Measurements from ENCODE around the gene ADGRB2. TPM values are rescaled to one million over a fixed set of nuclear protein-coding genes. Genes with fewer than 3 reads are reported as not detected.
A peak's percentile ranks its signal among the peaks of the same experiment; 100 is the strongest.

Gene ADGRB2
- total and polyA plus RNA-seq, 2 of the 4 experiments (the other 2 are of a cell fraction), result 2.2 to 11.9 TPM

- H3K9ac ChIP-seq (ENCODE audit: low read depth, low read length), result peak overlapping the region; percentile 8; the same call in 1 of the 2 replicates
- no peaks in the 10 kb centered on the region for H4K20me1 ChIP-seq (ENCODE audit: insufficient read depth, low read length)
- peak overlapping the region; percentile 99 for H2BK15ac ChIP-seq (ENCODE audit: low read depth, low read length)
- peak overlapping the region; percentile 95 for H3K18ac ChIP-seq (ENCODE audit: low read depth, low read length)
- no peaks in the 10 kb centered on the region for H3K9me3 ChIP-seq (ENCODE audit: control insufficient read depth, insufficient read depth, low read length)
- peak overlapping the region; percentile 99 for H3K23ac ChIP-seq (ENCODE audit: low read depth, low read length)
- BruUV-seq (replicated peaks), result no TSS peak
- WGBS, 2 experiments (ENCODE audit: extremely low coverage in 2 of 2, insufficient read length in 1 of 2), result no CpG with 5 or more reads among the region's 6 CpGs
- peak overlapping the region; percentile 99 for H2BK20ac ChIP-seq (ENCODE audit: low read depth, low read length)
- H3K4me3 ChIP-seq (ENCODE audit: insufficient read depth, low read depth, low read length), result no peak overlapping the region
- in situ Hi-C loops (cut with MboI; ENCODE audit: low sequenced_read_pairs), result no loop called here
- peak overlapping the region; percentile 79 for H2AFZ ChIP-seq (replicated peaks; ENCODE audit: low read length, poor library complexity)
- H3K4me2 ChIP-seq (ENCODE audit: low read depth, low read length), result peak overlapping the region; percentile 56
- H3K79me1 ChIP-seq (ENCODE audit: low read depth in 1 of 2, low read length in 2 of 2), result peaks cover 11 to 79% of the 10 kb centered on the region in 2 experiments; a peak in 3 of 4 replicates
- CTCF ChIA-PET, result no interaction called here
- H3K36me3 ChIP-seq (ENCODE audit: control insufficient read depth, insufficient read depth, low read length), result peaks cover 67% of the 10 kb centered on the region
- H4K8ac ChIP-seq (ENCODE audit: low read depth in 2 of 2, low read length in 2 of 2), result peak overlapping the region; percentile 94 to 98
- intact Hi-C loops (cut with micrococcal nuclease), result loop anchor here (2.0 kb wide), 1 partner anchor 23 kb away; no protein-coding TSS in a partner anchor
- no peaks in the 10 kb centered on the region for H3K27me3 ChIP-seq (ENCODE audit: control insufficient read depth, insufficient read depth, low read length)
- peak overlapping the region; percentile 100 for H2BK120ac ChIP-seq (ENCODE audit: low read depth, low read length)
- peak overlapping the region; percentile 88 for H3K27ac ChIP-seq (ENCODE audit: insufficient read depth, low read length)
- peaks cover 44% of the 10 kb centered on the region for H3K4me1 ChIP-seq (ENCODE audit: control insufficient read depth, insufficient read depth, low read length)
- POLR2A ChIA-PET (ENCODE audit: unreplicated experiment), result interaction anchor here (0.6 kb wide), 1 partner anchor 11 kb away, joined by 4 read pairs; no protein-coding TSS in a partner anchor
- peak overlapping the region; percentile 97 for H3K56ac ChIP-seq (ENCODE audit: extremely low read depth, insufficient read depth, low read length)
- peak; percentile 88 for ATAC-seq (ENCODE audit: low read depth)
- peak overlapping the region; percentile 100 for H3K4ac ChIP-seq (ENCODE audit: low read depth, low read length)
- H4K91ac ChIP-seq (ENCODE audit: insufficient read depth, low read depth, low read length), result peak overlapping the region; percentile 100
- peak overlapping the region; percentile 96 for H2BK5ac ChIP-seq (ENCODE audit: low read depth, low read length, poor library complexity, severe bottlenecking)
- peak overlapping the region; percentile 98 for H2AK9ac ChIP-seq (replicated peaks; ENCODE audit: low read depth, low read length, poor library complexity)
- dilution Hi-C loops (cut with HindIII; ENCODE audit: low sequenced_read_pairs, unreplicated experiment), result no loop called here
- H2AK5ac ChIP-seq (ENCODE audit: low read depth, low read length), result peak overlapping the region; percentile 100
- peak; percentile 96 for DNase-seq
- TF ChIP-seq SMC3 (IDR thresholded peaks at IDR 0.05; ENCODE audit: low read depth, low read length), result peak; percentile 23; the same call in 1 of the 2 replicates
- no peak for TF ChIP-seq CHD1 (IDR thresholded peaks at IDR 0.05; ENCODE audit: low read depth, low read length)
- peak; percentile 96 for TF ChIP-seq FOS (IDR thresholded peaks at IDR 0.05; ENCODE audit: low read depth, low read length)
- no peak for TF ChIP-seq RFX5 (IDR thresholded peaks at IDR 0.05; ENCODE audit: low read depth, low read length)
- TF ChIP-seq NFE2L2 (IDR thresholded peaks at IDR 0.05; ENCODE audit: low read depth, low read length), result no peak; the same call in 1 of the 2 replicates
- peak; percentile 80 for TF ChIP-seq MXI1 (IDR thresholded peaks at IDR 0.05; ENCODE audit: borderline replicate concordance, low read depth, low read length)
- peak; percentile 36 for TF ChIP-seq RAD21 (IDR thresholded peaks at IDR 0.05; ENCODE audit: low read length)
- TF ChIP-seq RCOR1 (IDR thresholded peaks at IDR 0.05; ENCODE audit: insufficient replicate concordance, low read length), result peak; percentile 50
- no peak for TF ChIP-seq ELK1 (IDR thresholded peaks at IDR 0.05; ENCODE audit: borderline replicate concordance, low read depth, low read length)
- TF ChIP-seq CEBPB (IDR thresholded peaks at IDR 0.05; ENCODE audit: low read depth, low read length), result peak; percentile 89
- TF ChIP-seq BHLHE40 (IDR thresholded peaks at IDR 0.05; ENCODE audit: low read depth, low read length), result peak; percentile 47; the same call in 1 of the 2 replicates
- peak; percentile 55 for TF ChIP-seq POLR2A (IDR thresholded peaks at IDR 0.05; ENCODE audit: low read depth, low read length)
- no peak for TF ChIP-seq USF2 (IDR thresholded peaks at IDR 0.05; ENCODE audit: low read depth, low read length)
- TF ChIP-seq MAZ (IDR thresholded peaks at IDR 0.05; ENCODE audit: borderline replicate concordance, low read depth, low read length), result peak; percentile 77; the same call in 1 of the 2 replicates
- TF ChIP-seq, protein P1, sequence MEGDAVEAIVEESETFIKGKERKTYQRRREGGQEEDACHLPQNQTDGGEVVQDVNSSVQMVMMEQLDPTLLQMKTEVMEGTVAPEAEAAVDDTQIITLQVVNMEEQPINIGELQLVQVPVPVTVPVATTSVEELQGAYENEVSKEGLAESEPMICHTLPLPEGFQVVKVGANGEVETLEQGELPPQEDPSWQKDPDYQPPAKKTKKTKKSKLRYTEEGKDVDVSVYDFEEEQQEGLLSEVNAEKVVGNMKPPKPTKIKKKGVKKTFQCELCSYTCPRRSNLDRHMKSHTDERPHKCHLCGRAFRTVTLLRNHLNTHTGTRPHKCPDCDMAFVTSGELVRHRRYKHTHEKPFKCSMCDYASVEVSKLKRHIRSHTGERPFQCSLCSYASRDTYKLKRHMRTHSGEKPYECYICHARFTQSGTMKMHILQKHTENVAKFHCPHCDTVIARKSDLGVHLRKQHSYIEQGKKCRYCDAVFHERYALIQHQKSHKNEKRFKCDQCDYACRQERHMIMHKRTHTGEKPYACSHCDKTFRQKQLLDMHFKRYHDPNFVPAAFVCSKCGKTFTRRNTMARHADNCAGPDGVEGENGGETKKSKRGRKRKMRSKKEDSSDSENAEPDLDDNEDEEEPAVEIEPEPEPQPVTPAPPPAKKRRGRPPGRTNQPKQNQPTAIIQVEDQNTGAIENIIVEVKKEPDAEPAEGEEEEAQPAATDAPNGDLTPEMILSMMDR (conservative IDR thresholded peaks at IDR 0.05; ENCODE audit: low read depth, low read length), result 0 out of 2 replicates have a peak, but pooled peaks have one; percentile 2
- no peak; the same call in 1 of the 2 replicates for TF ChIP-seq MAFK (IDR thresholded peaks at IDR 0.05; ENCODE audit: low read depth, low read length)
- H3K9me1 ChIP-seq (ENCODE audit: insufficient read depth, low read length), result peaks cover 32% of the 10 kb centered on the region
- H4K5ac ChIP-seq (ENCODE audit: low read depth, low read length), result peak overlapping the region; percentile 94
- H3K14ac ChIP-seq (replicated peaks; ENCODE audit: low read depth, low read length), result peak overlapping the region; percentile 95
These were observed 74.3 kb downstream of the ADGRB2 start for GRCh38 chr1:31689854-31690253.

Measured in IMR-90 (cell line).